ENCODE results near the gene INTS7. TPM values are rescaled to one million over a fixed set of nuclear protein-coding genes. Genes with fewer than 3 reads are reported as not detected.
A peak's percentile ranks its signal among the peaks of the same experiment; 100 is the strongest.
"Not testable (repeated sequence)": the region's sequence is repeated elsewhere in the genome, so short reads cannot be mapped to it uniquely, and the experiment has no call there.

INTS7 gene
- total RNA-seq, 4 donors from 2014 or later: 6.7 to 11.0 (median 9.5) TPM

- TF ChIP-seq CTCF (IDR thresholded peaks at IDR 0.05): no peak
- no peak for ATAC-seq (ENCODE audit: low FRiP score)
- no peak for DNase-seq (ENCODE audit: low spot score)
Measured at GRCh38 chr1:211923095-211923494, 112.3 kb downstream of the INTS7 start.

DNA sequence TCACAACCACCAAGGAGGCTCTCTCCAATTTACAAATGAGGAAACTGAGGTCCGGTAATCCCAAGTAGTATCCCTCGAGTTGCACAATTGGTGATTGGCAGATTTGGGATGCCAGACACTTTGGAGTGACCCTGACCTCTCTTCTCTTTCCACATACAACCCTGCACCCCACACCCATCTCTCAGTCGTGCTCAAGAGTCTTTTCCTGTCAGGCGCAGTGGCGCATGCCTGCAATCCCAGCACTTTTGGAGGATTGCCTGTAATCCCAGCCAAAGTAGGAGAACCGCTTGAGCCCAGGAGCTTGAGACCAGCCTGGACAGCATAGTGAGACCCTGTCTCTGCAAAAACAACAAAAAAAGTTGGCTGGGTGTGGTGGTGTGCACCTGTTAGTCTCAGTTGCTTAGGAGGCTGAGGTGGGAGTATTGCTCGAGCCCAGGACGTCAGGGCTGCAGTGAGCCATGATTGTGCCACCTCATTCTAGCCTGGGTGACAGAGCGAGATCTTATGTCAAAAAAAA lies 113.7 kb downstream of the INTS7 start:
- TF ChIP-seq CTCF (IDR thresholded peaks at IDR 0.05): no peak
- no peak for DNase-seq (ENCODE audit: low spot score)
- ATAC-seq (ENCODE audit: low FRiP score): no peak

GRCh38 chr1:211920602-211921226 lies 114.6 kb downstream of the INTS7 start:
- no peak for DNase-seq (ENCODE audit: low spot score)
- no peak for TF ChIP-seq CTCF (IDR thresholded peaks at IDR 0.05)
- ATAC-seq (ENCODE audit: low FRiP score): peak; percentile 45

- ATAC-seq (ENCODE audit: low FRiP score) (peak; percentile 76), DNase-seq (ENCODE audit: low spot score) (no peak)
- no peak for TF ChIP-seq CTCF (IDR thresholded peaks at IDR 0.05)
Measured at GRCh38 chr1:211920141-211920572, 115.2 kb downstream of the INTS7 start.

- ATAC-seq (ENCODE audit: low FRiP score) (no peak), DNase-seq (ENCODE audit: low spot score) (no peak)
- no peak for TF ChIP-seq CTCF (IDR thresholded peaks at IDR 0.05)
Measured at GRCh38 chr1:211918843-211919414, 116.4 kb downstream of the INTS7 start.

- not testable (repeated sequence) for ATAC-seq (ENCODE audit: low FRiP score)
Measured at GRCh38 chr1:211916458-211916857, 118.9 kb downstream of the INTS7 start.

DNA sequence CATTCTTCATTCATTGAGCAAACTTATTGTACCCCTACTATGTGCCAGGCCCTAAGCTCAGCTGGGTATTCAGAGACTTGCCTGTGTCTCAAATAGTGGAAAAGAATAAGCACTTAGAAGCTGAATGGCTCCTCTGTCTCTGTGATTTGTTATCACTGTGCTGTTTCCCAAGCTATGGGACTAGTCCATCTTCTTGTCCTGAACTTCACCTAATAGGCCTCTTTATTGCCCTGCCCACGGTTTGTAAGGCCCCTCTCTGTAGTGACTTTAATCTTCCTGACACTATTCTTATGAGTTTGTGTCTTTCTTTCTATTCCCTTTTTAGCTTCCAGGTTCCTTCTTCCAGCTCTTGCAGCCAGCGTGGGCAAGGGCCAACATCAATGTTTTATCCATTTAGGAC lies 119.4 kb downstream of the INTS7 start:
- no peak for ATAC-seq (ENCODE audit: low FRiP score)
- TF ChIP-seq CTCF (IDR thresholded peaks at IDR 0.05): no peak
- no peak for DNase-seq (ENCODE audit: low spot score)

More at GRCh38 chr1:211916458-211916857, 118.9 kb downstream of the INTS7 start:
- not testable (repeated sequence) for DNase-seq (ENCODE audit: low spot score)

Data from omental fat pad (tissue), 4 donors.